HEK293 (cell line): Measurements from ENCODE around the gene APOBEC3C.
A peak's percentile ranks its signal among the peaks of the same experiment; 100 is the strongest.

Source experiments
- CTCF ChIA-PET: fragments of 350-600 bp; formaldehyde crosslinking; extraction: SDS; loops from one replicate; lab custom pipeline; 2021; ENCODE audit warnings: antibody characterized with exemption; lab: Yijun Ruan, JAX
- POLR2A ChIA-PET: fragments of 300-600 bp; formaldehyde crosslinking; extraction: SDS; loops from one replicate; lab custom pipeline; 2020; ENCODE audit warnings: antibody characterized with exemption, inconsistent platforms; lab: Yijun Ruan, JAX
- H3K27ac ChIP-seq: fragments of 200-500 bp; sonication (Bioruptor generic); 2 replicates; pipeline ENCODE4 v1.5.1; 2014; ENCODE audit warnings: low read depth, low read length, control low read depth, inconsistent platforms; ENCODE audit errors: extremely low read depth
- H3K36me3 ChIP-seq, 2 experiments: fragments of 200-500 bp in 1 of 2; sonication (Bioruptor generic) in 1 of 2; 1 replicate in 1 of 2; 2 replicates in 1 of 2; pipeline ENCODE4 v1.5.1; 2014 to 2017; ENCODE audit warnings: inconsistent platforms in 2 of 2, low read length in 2 of 2; ENCODE audit not compliant: control insufficient read depth in 2 of 2, insufficient read depth in 1 of 2
- H3K4me1 ChIP-seq: fragments of 200-500 bp; sonication (Bioruptor generic); 2 replicates; pipeline ENCODE4 v1.5.1; 2014; ENCODE audit warnings: mild to moderate bottlenecking, low read length, inconsistent platforms; ENCODE audit not compliant: control insufficient read depth, insufficient read depth
- H3K4me3 ChIP-seq: 2 replicates; pipeline ENCODE4 v1.5.1; 2011; ENCODE audit warnings: low read depth, mild to moderate bottlenecking, control low read depth, low read length, moderate library complexity
- H3K9me3 ChIP-seq: fragments of 200-500 bp; sonication (Bioruptor generic); 2 replicates; pipeline ENCODE4 v1.5.1; 2014; ENCODE audit warnings: low read depth, low read length, inconsistent platforms; ENCODE audit not compliant: control insufficient read depth, insufficient read depth
- EGR2 ChIP-seq: fragments of 450-650 bp; formaldehyde crosslinking; IDR thresholded peaks from 2 replicates; pipeline ENCODE4 v1.5.1; 2016; ENCODE audit warnings: low read depth, missing biosample characterization, missing genetic modification characterization
- GLI4 ChIP-seq: fragments of 450-650 bp; formaldehyde crosslinking; IDR thresholded peaks from 2 replicates; pipeline ENCODE4 v1.5.1; 2016; ENCODE audit warnings: missing biosample characterization, missing genetic modification characterization
- INSM2 ChIP-seq: fragments of 450-650 bp; formaldehyde crosslinking; IDR thresholded peaks from 2 replicates; pipeline ENCODE4 v1.5.1; 2016; ENCODE audit warnings: missing biosample characterization, missing genetic modification characterization
- MEIS1 ChIP-seq: sonication (generic); formaldehyde crosslinking; IDR thresholded peaks from 2 replicates; pipeline ENCODE4 v1.8.1; 2022; ENCODE audit warnings: missing genetic modification reagents, mild to moderate bottlenecking, borderline replicate concordance
- OSR2 ChIP-seq: fragments of 450-650 bp; formaldehyde crosslinking; IDR thresholded peaks from 2 replicates; pipeline ENCODE4 v1.5.1; 2016; ENCODE audit warnings: missing biosample characterization, missing genetic modification characterization
- WT1 ChIP-seq: fragments of 450-650 bp; formaldehyde crosslinking; IDR thresholded peaks from 2 replicates; pipeline ENCODE4 v1.5.1; 2016; ENCODE audit warnings: missing biosample characterization, missing genetic modification characterization
- ZBTB48 ChIP-seq: fragments of 450-650 bp; formaldehyde crosslinking; IDR thresholded peaks from 2 replicates; pipeline ENCODE4 v1.5.1; 2016; ENCODE audit warnings: missing biosample characterization, missing genetic modification characterization
- ZFHX2 ChIP-seq: fragments of 450-650 bp; formaldehyde crosslinking; conservative IDR thresholded peaks from 2 replicates; pipeline ENCODE4 v1.5.1; 2016; ENCODE audit warnings: missing biosample characterization, missing genetic modification characterization
- ZNF202 ChIP-seq: fragments of 450-650 bp; formaldehyde crosslinking; IDR thresholded peaks from 2 replicates; pipeline ENCODE4 v1.5.1; 2016; ENCODE audit warnings: missing biosample characterization, missing genetic modification characterization, borderline replicate concordance
- ZNF211 ChIP-seq: fragments of 450-650 bp; formaldehyde crosslinking; IDR thresholded peaks from 2 replicates; pipeline ENCODE4 v1.5.1; 2016; ENCODE audit warnings: low read depth, missing biosample characterization, missing genetic modification characterization
- ZNF26 ChIP-seq: fragments of 450-650 bp; formaldehyde crosslinking; IDR thresholded peaks from 2 replicates; pipeline ENCODE4 v1.5.1; 2016; ENCODE audit warnings: missing biosample characterization, missing genetic modification characterization
- ZNF274 ChIP-seq, 2 experiments: fragments of 200-500 bp in 1 of 2; fragments of 450-650 bp in 1 of 2; sonication (Bioruptor generic) in 1 of 2; formaldehyde crosslinking in 1 of 2; IDR thresholded peaks; 2 replicates each; pipeline versions ENCODE4 v1.5.1 to v1.6.1; 2014 to 2016; ENCODE audit warnings: borderline replicate concordance in 1 of 2, inconsistent platforms in 1 of 2, low read length in 1 of 2, missing biosample characterization in 1 of 2, missing genetic modification characterization in 1 of 2
- ZNF341 ChIP-seq: fragments of 450-650 bp; formaldehyde crosslinking; IDR thresholded peaks from 2 replicates; pipeline ENCODE4; 2016; ENCODE audit warnings: low read depth, missing biosample characterization, missing genetic modification characterization
- ZNF404 ChIP-seq: fragments of 450-650 bp; formaldehyde crosslinking; IDR thresholded peaks from 2 replicates; pipeline ENCODE4 v1.5.1; 2017; ENCODE audit warnings: missing biosample characterization, missing genetic modification characterization
- ZNF433 ChIP-seq: fragments of 450-650 bp; formaldehyde crosslinking; IDR thresholded peaks from 2 replicates; pipeline ENCODE4 v1.5.1; 2016; ENCODE audit warnings: missing biosample characterization, missing genetic modification characterization, low read depth
- ZNF670 ChIP-seq: fragments of 450-650 bp; formaldehyde crosslinking; IDR thresholded peaks from 2 replicates; pipeline ENCODE4 v1.5.1; 2016; ENCODE audit warnings: missing biosample characterization, missing genetic modification characterization, low read depth
- ZNF791 ChIP-seq: fragments of 450-650 bp; formaldehyde crosslinking; IDR thresholded peaks from 2 replicates; pipeline ENCODE4 v1.5.1; 2016; ENCODE audit warnings: missing biosample characterization, missing genetic modification characterization
- TF ChIP-seq, protein P1 (sequence below): fragments of 450-650 bp; formaldehyde crosslinking; IDR thresholded peaks from 2 replicates; pipeline ENCODE4 v1.5.1; 2016; ENCODE audit warnings: missing biosample characterization, missing genetic modification characterization
- TF ChIP-seq, protein P2 (sequence below): fragments of 450-650 bp; formaldehyde crosslinking; IDR thresholded peaks from 2 replicates; pipeline ENCODE4 v1.5.1; 2016; ENCODE audit warnings: missing biosample characterization, missing genetic modification characterization
- TF ChIP-seq, protein P3 (sequence below): fragments of 450-650 bp; formaldehyde crosslinking; IDR thresholded peaks from 2 replicates; pipeline ENCODE4 v1.5.1; 2016; ENCODE audit warnings: missing biosample characterization, missing genetic modification characterization
- TF ChIP-seq, protein P4 (sequence below): fragments of 450-650 bp; formaldehyde crosslinking; IDR thresholded peaks from 2 replicates; pipeline ENCODE4 v1.5.1; 2016; ENCODE audit warnings: missing biosample characterization, missing genetic modification characterization

The APOBEC3C gene

DNA sequence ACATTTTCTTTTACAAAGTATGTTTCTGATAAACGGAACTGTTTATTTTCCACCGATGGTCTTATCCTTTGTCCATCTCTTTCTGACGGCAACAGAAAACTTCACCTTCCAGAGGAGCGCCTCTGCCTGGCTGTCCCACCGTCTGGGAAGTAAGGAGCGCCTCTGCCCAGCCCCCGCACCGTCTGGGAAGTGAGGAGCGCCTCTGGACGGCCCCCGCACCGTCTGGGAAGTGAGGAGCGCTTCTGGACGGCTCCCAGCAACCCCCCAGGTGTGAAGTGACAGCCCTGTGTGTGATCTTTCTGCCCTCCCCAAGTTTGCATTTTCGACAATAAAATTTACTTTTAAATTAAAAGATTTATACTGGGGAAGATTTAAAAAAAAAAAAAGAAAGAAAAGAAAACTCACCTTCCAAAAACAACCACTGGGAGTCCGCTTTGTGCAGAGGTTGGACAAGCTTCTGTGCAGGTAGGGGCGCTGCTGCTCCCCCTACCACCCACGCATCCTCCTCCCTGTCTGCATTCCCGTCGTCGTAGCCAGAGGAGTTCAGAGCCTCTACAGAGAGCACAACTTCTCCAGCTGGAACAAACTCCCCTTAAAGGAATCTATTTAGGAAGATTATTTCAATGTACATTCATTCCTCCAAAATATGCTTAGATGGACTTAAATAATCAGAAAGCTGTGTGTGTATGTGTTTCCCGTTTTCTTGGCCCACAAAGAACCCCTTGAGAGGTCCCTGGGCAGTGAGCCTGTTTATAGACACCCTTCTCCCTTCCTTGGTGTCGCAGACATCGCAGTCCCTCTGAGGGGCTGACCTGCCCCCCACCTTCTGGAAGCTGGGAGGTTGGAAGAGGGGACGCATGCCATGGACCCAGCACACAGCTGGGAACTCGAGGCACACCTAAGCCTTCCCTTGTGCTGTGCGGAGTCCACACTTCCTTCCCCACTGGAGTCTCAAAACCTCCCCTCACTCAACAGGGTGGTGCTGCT is 32.8 kb upstream of the APOBEC3C start:
- Histone ChIP-seq H3K27ac (peak overlapping the region; percentile 39; the same call in 1 of the 2 replicates), H3K4me1 (peaks cover 2% of the 10 kb centered on the region; the same call in 1 of the 2 replicates), H3K36me3 (no peaks in the 10 kb centered on the region), H3K4me3 (no peak overlapping the region), H3K9me3 (no peaks in the 10 kb centered on the region)
- CTCF ChIA-PET: interaction anchor here (0.6 to 4.1 kb wide), 14 partner anchors 12 to 1035 kb away, joined by 3 to 26 read pairs (median 4); no protein-coding TSS in a partner anchor
- POLR2A ChIA-PET: interaction anchor here (0.7 to 1.9 kb wide), 3 partner anchors 12 to 109 kb away, joined by 3 to 7 read pairs (median 5); partner anchors contain the start of gene CBX6
- TF ChIP-seq, protein P1, sequence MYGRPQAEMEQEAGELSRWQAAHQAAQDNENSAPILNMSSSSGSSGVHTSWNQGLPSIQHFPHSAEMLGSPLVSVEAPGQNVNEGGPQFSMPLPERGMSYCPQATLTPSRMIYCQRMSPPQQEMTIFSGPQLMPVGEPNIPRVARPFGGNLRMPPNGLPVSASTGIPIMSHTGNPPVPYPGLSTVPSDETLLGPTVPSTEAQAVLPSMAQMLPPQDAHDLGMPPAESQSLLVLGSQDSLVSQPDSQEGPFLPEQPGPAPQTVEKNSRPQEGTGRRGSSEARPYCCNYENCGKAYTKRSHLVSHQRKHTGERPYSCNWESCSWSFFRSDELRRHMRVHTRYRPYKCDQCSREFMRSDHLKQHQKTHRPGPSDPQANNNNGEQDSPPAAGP (tag by site-specific recombination): no peak
- TF ChIP-seq INSM2 (tag by site-specific recombination): no peak
- TF ChIP-seq ZNF404 (tag by site-specific recombination): no peak
- no peak for TF ChIP-seq ZNF202 (tag by site-specific recombination)
- TF ChIP-seq ZNF211 (tag by site-specific recombination): no peak
- peak; percentile 84 for TF ChIP-seq ZFHX2 (tag by site-specific recombination)
- no peak for TF ChIP-seq ZBTB48
- no peak for TF ChIP-seq ZNF670
- TF ChIP-seq, protein P2, sequence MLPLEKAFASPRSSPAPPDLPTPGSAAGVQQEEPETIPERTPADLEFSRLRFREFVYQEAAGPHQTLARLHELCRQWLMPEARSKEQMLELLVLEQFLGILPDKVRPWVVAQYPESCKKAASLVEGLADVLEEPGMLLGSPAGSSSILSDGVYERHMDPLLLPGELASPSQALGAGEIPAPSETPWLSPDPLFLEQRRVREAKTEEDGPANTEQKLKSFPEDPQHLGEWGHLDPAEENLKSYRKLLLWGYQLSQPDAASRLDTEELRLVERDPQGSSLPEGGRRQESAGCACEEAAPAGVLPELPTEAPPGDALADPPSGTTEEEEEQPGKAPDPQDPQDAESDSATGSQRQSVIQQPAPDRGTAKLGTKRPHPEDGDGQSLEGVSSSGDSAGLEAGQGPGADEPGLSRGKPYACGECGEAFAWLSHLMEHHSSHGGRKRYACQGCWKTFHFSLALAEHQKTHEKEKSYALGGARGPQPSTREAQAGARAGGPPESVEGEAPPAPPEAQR: no peak
- TF ChIP-seq WT1 (tag by site-specific recombination): no peak
- peak; percentile 78 for TF ChIP-seq EGR2 (tag by site-specific recombination)
- TF ChIP-seq ZNF791 (tag by site-specific recombination): no peak
- TF ChIP-seq, protein P3, sequence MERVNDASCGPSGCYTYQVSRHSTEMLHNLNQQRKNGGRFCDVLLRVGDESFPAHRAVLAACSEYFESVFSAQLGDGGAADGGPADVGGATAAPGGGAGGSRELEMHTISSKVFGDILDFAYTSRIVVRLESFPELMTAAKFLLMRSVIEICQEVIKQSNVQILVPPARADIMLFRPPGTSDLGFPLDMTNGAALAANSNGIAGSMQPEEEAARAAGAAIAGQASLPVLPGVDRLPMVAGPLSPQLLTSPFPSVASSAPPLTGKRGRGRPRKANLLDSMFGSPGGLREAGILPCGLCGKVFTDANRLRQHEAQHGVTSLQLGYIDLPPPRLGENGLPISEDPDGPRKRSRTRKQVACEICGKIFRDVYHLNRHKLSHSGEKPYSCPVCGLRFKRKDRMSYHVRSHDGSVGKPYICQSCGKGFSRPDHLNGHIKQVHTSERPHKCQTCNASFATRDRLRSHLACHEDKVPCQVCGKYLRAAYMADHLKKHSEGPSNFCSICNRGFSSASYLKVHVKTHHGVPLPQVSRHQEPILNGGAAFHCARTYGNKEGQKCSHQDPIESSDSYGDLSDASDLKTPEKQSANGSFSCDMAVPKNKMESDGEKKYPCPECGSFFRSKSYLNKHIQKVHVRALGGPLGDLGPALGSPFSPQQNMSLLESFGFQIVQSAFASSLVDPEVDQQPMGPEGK: 0 out of 2 replicates have a peak, but pooled peaks have one; percentile 35
- no peak for TF ChIP-seq MEIS1
- no peak for TF ChIP-seq ZNF26 (tag by site-specific recombination)
- TF ChIP-seq, protein P4, sequence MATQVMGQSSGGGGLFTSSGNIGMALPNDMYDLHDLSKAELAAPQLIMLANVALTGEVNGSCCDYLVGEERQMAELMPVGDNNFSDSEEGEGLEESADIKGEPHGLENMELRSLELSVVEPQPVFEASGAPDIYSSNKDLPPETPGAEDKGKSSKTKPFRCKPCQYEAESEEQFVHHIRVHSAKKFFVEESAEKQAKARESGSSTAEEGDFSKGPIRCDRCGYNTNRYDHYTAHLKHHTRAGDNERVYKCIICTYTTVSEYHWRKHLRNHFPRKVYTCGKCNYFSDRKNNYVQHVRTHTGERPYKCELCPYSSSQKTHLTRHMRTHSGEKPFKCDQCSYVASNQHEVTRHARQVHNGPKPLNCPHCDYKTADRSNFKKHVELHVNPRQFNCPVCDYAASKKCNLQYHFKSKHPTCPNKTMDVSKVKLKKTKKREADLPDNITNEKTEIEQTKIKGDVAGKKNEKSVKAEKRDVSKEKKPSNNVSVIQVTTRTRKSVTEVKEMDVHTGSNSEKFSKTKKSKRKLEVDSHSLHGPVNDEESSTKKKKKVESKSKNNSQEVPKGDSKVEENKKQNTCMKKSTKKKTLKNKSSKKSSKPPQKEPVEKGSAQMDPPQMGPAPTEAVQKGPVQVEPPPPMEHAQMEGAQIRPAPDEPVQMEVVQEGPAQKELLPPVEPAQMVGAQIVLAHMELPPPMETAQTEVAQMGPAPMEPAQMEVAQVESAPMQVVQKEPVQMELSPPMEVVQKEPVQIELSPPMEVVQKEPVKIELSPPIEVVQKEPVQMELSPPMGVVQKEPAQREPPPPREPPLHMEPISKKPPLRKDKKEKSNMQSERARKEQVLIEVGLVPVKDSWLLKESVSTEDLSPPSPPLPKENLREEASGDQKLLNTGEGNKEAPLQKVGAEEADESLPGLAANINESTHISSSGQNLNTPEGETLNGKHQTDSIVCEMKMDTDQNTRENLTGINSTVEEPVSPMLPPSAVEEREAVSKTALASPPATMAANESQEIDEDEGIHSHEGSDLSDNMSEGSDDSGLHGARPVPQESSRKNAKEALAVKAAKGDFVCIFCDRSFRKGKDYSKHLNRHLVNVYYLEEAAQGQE (tag by site-specific recombination): no peak
- peak; percentile 42 for TF ChIP-seq OSR2 (tag by site-specific recombination)
- no peak for TF ChIP-seq ZNF274 (IDR thresholded peaks at IDR 0.05; ENCODE audit: low read length)
- TF ChIP-seq ZNF274 (tag by site-specific recombination; IDR thresholded peaks at IDR 0.05; ENCODE audit: borderline replicate concordance): no peak
- no peak for TF ChIP-seq ZNF433 (tag by site-specific recombination)
- TF ChIP-seq GLI4: no peak
- TF ChIP-seq ZNF341 (tag by site-specific recombination): 0 out of 2 replicates have a peak, but pooled peaks have one; percentile 26
